SU-DHL-6 (cell line): ENCODE data around the gene SPRED2.

Experiments
- EZH2phosphoT487 ChIP-seq: fragments of 200-600 bp; sonication (generic), shearing (Covaris generic); conservative IDR thresholded peaks from 2 replicates; pipeline ENCODE4 v1.6.1; 2018; ENCODE audit warnings: mild to moderate bottlenecking, antibody characterized with exemption, low read length, moderate library complexity, mixed read lengths
- TF ChIP-seq, protein P1 (sequence below): fragments of 200-600 bp; sonication (generic); IDR thresholded peaks from one replicate; pipeline ENCODE4 v1.5.1; 2017; ENCODE audit warnings: antibody characterized with exemption, mild to moderate bottlenecking, low read length, moderate library complexity; ENCODE audit not compliant: insufficient read depth, poor library complexity, severe bottlenecking

GRCh38 chr2:65311596-65311995 lies 120.8 kb downstream of the SPRED2 start:
- TF ChIP-seq, protein P1, sequence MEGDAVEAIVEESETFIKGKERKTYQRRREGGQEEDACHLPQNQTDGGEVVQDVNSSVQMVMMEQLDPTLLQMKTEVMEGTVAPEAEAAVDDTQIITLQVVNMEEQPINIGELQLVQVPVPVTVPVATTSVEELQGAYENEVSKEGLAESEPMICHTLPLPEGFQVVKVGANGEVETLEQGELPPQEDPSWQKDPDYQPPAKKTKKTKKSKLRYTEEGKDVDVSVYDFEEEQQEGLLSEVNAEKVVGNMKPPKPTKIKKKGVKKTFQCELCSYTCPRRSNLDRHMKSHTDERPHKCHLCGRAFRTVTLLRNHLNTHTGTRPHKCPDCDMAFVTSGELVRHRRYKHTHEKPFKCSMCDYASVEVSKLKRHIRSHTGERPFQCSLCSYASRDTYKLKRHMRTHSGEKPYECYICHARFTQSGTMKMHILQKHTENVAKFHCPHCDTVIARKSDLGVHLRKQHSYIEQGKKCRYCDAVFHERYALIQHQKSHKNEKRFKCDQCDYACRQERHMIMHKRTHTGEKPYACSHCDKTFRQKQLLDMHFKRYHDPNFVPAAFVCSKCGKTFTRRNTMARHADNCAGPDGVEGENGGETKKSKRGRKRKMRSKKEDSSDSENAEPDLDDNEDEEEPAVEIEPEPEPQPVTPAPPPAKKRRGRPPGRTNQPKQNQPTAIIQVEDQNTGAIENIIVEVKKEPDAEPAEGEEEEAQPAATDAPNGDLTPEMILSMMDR, result no peak
- no peak for TF ChIP-seq EZH2phosphoT487
